ENCODE data around the gene ERBB2. TPM values are rescaled to one million over a fixed set of nuclear protein-coding genes. Genes with fewer than 3 reads are reported as not detected.

ERBB2 gene
- total and polyA plus RNA-seq, 10 of the 15 experiments (the other 5 are each of a cell fraction or from before 2014, with no cell fraction given) = 0.39 to 7.0 (median 4.3) TPM

DNA sequence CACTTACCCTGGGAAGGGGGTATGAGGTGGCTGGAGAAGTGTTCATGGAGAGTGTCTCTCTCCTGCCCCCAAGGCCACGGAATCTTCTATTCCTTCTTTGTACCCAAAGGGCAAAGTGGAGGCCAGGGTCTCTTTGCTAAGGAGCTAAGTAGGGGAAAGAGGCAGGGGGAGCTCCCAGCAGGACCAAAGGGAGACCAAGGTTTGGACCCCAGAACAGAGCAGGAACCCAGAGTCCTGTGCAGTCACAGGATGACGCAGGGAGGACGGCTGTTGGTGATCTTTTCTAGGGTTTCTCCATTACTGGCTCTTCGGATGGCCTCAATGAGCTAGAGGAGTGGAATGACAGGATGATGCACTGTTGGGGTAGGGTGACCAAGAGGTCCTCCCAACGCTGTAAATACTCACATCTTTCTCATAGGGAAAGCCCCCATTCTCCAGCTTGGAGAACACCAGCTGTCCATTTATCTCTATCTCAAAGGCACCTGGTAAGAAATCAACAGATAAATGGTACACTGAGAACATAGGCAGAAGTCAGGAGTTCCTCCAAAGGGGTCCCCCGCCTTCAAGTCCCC is 29.5 kb downstream of the ERBB2 start:
- H3K36me3 ChIP-seq (ENCODE audit: control insufficient read depth in 2 of 2, insufficient read depth in 2 of 2, low read length in 1 of 2) = 0 out of 4 replicates have a peak, but pooled peaks cover 0 to 3% of the 10 kb centered on the region in 2 experiments
- peak overlapping the region; percentile 88 for H3K27ac ChIP-seq (ENCODE audit: control insufficient read depth, insufficient read depth)
- no peaks in the 10 kb centered on the region for H3K27me3 ChIP-seq (replicated peaks in 1 of 2; ENCODE audit: control insufficient read depth in 2 of 2, insufficient read depth in 2 of 2, low read length in 1 of 2)
- SMC1A ChIA-PET (ENCODE audit: uncharacterized antibody, unreplicated experiment) = interaction anchor here (0.9 to 3.6 kb wide), 11 partner anchors 23 to 135 kb away, joined by 3 to 20 read pairs (median 4); partner anchors contain the start of genes IKZF3 and PGAP3
- in situ Hi-C loops (cut with MboI) (no loop called here), intact Hi-C loops (cut with micrococcal nuclease; ENCODE audit: unreplicated experiment) (no loop called here)
- RAD21 ChIA-PET (ENCODE audit: unreplicated experiment) = interaction anchor here (0.5 to 2.8 kb wide), 15 partner anchors 10 to 252 kb away, joined by 3 to 14 read pairs (median 6); partner anchors contain the start of genes IKZF3 and PGAP3
- CTCF ChIA-PET = interaction anchor here (0.5 to 5.6 kb wide), 30 partner anchors 10 to 508 kb away, joined by 3 to 79 read pairs (median 6); partner anchors contain the start of genes IKZF3, PGAP3, PNMT and PSMD3
- DNase-seq (ENCODE audit: low read depth, low spot score) (no peak), FAIRE-seq (no peak), ATAC-seq (no peak)
- H4K20me1 ChIP-seq (ENCODE audit: control insufficient read depth, insufficient read depth) = no peaks in the 10 kb centered on the region
- H3K4me3 ChIP-seq = peak overlapping the region; percentile 91
- peaks cover 7% of the 10 kb centered on the region for H3K79me2 ChIP-seq (ENCODE audit: control insufficient read depth, insufficient read depth, low read length)
- peak overlapping the region; percentile 86 for H3K4me2 ChIP-seq (ENCODE audit: control insufficient read depth, insufficient read depth)
- BruUV-seq (replicated peaks) = no TSS peak
- H2AFZ ChIP-seq (ENCODE audit: control insufficient read depth, low read depth, low read length) = no peak overlapping the region
- peak overlapping the region; percentile 78 for H3K9ac ChIP-seq (ENCODE audit: control insufficient read depth, insufficient read depth, low read length)
- WGBS (ENCODE audit: insufficient coverage, insufficient replicate concordance, low lambda C conversion rate, missing lambda C conversion rate) = 51% methylated on average over 6 of the region's 6 CpGs
- POLR2A ChIA-PET = interaction anchor here (0.6 to 2.1 kb wide), 9 partner anchors 23 to 133 kb away, joined by 3 to 9 read pairs (median 3); no protein-coding TSS in a partner anchor
- H3K4me1 ChIP-seq (ENCODE audit: control insufficient read depth, insufficient read depth, low read length) = peaks cover 3% of the 10 kb centered on the region; the same call in 1 of the 2 replicates
- no peaks in the 10 kb centered on the region for H3K9me3 ChIP-seq (replicated peaks; ENCODE audit: control insufficient read depth, insufficient read depth, low read length)
- TF ChIP-seq SP1 (IDR thresholded peaks at IDR 0.05; ENCODE audit: low read depth, low read length) (no peak), SMAD1 (IDR thresholded peaks at IDR 0.05; ENCODE audit: low read depth, partially characterized antibody) (no peak), TCF7 (IDR thresholded peaks at IDR 0.05; ENCODE audit: borderline replicate concordance) (no peak), NRF1 (conservative IDR thresholded peaks at IDR 0.05; ENCODE audit: low read depth, low read length) (no peak), KAT2A (conservative IDR thresholded peaks at IDR 0.05; ENCODE audit: control insufficient read depth, low read depth, low read length) (no peak), ELK1 (IDR thresholded peaks at IDR 0.05; ENCODE audit: low read depth, low read length) (no peak), POLR2AphosphoS2 (IDR thresholded peaks at IDR 0.05; ENCODE audit: low read depth, low read length) (no peak), NR2C2 (IDR thresholded peaks at IDR 0.05; ENCODE audit: borderline replicate concordance, control insufficient read depth, insufficient read length, low read depth) (no peak), SREBF2 (IDR thresholded peaks at IDR 0.05; ENCODE audit: low read length) (no peak), MEF2B (IDR thresholded peaks at IDR 0.05; ENCODE audit: partially characterized antibody, poor library complexity, severe bottlenecking) (no peak), ZBED1 (IDR thresholded peaks at IDR 0.05; ENCODE audit: borderline replicate concordance) (no peak), ZNF24 (IDR thresholded peaks at IDR 0.05) (no peak), BHLHE40 (IDR thresholded peaks at IDR 0.05; ENCODE audit: borderline replicate concordance in 1 of 2, low read depth in 2 of 2, low read length in 1 of 2) (no peak), YY1 (IDR thresholded peaks at IDR 0.05; ENCODE audit: low read depth, low read length) (no peak), CHD1 (IDR thresholded peaks at IDR 0.05; ENCODE audit: low read depth, low read length) (no peak)
- TF ChIP-seq, protein P1, sequence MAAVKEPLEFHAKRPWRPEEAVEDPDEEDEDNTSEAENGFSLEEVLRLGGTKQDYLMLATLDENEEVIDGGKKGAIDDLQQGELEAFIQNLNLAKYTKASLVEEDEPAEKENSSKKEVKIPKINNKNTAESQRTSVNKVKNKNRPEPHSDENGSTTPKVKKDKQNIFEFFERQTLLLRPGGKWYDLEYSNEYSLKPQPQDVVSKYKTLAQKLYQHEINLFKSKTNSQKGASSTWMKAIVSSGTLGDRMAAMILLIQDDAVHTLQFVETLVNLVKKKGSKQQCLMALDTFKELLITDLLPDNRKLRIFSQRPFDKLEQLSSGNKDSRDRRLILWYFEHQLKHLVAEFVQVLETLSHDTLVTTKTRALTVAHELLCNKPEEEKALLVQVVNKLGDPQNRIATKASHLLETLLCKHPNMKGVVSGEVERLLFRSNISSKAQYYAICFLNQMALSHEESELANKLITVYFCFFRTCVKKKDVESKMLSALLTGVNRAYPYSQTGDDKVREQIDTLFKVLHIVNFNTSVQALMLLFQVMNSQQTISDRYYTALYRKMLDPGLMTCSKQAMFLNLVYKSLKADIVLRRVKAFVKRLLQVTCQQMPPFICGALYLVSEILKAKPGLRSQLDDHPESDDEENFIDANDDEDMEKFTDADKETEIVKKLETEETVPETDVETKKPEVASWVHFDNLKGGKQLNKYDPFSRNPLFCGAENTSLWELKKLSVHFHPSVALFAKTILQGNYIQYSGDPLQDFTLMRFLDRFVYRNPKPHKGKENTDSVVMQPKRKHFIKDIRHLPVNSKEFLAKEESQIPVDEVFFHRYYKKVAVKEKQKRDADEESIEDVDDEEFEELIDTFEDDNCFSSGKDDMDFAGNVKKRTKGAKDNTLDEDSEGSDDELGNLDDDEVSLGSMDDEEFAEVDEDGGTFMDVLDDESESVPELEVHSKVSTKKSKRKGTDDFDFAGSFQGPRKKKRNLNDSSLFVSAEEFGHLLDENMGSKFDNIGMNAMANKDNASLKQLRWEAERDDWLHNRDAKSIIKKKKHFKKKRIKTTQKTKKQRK (IDR thresholded peaks at IDR 0.05; ENCODE audit: low read depth, low read length) = no peak
